SK-N-SH treated with all-trans-retinoic acid at 6 μM for 48 hours (cell line): Measurements from ENCODE around the gene APOF.
"Not testable (repeated sequence)": the region's sequence is repeated elsewhere in the genome, so short reads cannot be mapped to it uniquely, and the experiment has no call there.

Experiments used
- PPARA ChIP-seq: fragments of 250-450 bp; sonication (Bioruptor Pico); IDR thresholded peaks from 2 replicates; pipeline ENCODE4 v1.5.0; 2020; ENCODE audit warnings: mild to moderate bottlenecking, borderline replicate concordance
- ZFP30 ChIP-seq: fragments of 450-650 bp; formaldehyde crosslinking; IDR thresholded peaks from 2 replicates; pipeline ENCODE4 v1.5.0; 2022; ENCODE audit warnings: mild to moderate bottlenecking, moderate library complexity
- ZNF565 ChIP-seq: fragments of 450-650 bp; formaldehyde crosslinking; conservative IDR thresholded peaks from 2 replicates; pipeline ENCODE4 v1.5.0; 2020; ENCODE audit warnings: low read depth, mild to moderate bottlenecking, moderate library complexity
- TF ChIP-seq, protein P1 (sequence below): fragments of 250-450 bp; sonication (Bioruptor Pico); IDR thresholded peaks from 2 replicates; pipeline ENCODE4 v1.8.0; 2021; ENCODE audit warnings: low read depth, mild to moderate bottlenecking, moderate library complexity, borderline replicate concordance
- TF ChIP-seq, protein P2 (sequence below): fragments of 250-450 bp; sonication (Bioruptor Pico); IDR thresholded peaks from 2 replicates; pipeline ENCODE4 v1.8.0; 2020; ENCODE audit warnings: mild to moderate bottlenecking, moderate library complexity, borderline replicate concordance
- TF ChIP-seq, protein P3 (sequence below): fragments of 250-450 bp; sonication (Bioruptor Pico); IDR thresholded peaks from 2 replicates; pipeline ENCODE4 v1.5.1; 2020; ENCODE audit warnings: low read depth, mild to moderate bottlenecking, moderate library complexity

- TF ChIP-seq PPARA; ZFP30; ZNF565 (CRISPR knock-in tag): not testable (repeated sequence)
- TF ChIP-seq, protein P1, sequence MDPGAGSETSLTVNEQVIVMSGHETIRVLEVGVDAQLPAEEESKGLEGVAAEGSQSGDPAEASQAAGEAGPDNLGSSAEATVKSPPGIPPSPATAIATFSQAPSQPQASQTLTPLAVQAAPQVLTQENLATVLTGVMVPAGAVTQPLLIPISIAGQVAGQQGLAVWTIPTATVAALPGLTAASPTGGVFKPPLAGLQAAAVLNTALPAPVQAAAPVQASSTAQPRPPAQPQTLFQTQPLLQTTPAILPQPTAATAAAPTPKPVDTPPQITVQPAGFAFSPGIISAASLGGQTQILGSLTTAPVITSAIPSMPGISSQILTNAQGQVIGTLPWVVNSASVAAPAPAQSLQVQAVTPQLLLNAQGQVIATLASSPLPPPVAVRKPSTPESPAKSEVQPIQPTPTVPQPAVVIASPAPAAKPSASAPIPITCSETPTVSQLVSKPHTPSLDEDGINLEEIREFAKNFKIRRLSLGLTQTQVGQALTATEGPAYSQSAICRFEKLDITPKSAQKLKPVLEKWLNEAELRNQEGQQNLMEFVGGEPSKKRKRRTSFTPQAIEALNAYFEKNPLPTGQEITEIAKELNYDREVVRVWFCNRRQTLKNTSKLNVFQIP: not testable (repeated sequence)
- TF ChIP-seq, protein P2, sequence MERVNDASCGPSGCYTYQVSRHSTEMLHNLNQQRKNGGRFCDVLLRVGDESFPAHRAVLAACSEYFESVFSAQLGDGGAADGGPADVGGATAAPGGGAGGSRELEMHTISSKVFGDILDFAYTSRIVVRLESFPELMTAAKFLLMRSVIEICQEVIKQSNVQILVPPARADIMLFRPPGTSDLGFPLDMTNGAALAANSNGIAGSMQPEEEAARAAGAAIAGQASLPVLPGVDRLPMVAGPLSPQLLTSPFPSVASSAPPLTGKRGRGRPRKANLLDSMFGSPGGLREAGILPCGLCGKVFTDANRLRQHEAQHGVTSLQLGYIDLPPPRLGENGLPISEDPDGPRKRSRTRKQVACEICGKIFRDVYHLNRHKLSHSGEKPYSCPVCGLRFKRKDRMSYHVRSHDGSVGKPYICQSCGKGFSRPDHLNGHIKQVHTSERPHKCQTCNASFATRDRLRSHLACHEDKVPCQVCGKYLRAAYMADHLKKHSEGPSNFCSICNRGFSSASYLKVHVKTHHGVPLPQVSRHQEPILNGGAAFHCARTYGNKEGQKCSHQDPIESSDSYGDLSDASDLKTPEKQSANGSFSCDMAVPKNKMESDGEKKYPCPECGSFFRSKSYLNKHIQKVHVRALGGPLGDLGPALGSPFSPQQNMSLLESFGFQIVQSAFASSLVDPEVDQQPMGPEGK (CRISPR knock-in tag): not testable (repeated sequence)
- TF ChIP-seq, protein P3, sequence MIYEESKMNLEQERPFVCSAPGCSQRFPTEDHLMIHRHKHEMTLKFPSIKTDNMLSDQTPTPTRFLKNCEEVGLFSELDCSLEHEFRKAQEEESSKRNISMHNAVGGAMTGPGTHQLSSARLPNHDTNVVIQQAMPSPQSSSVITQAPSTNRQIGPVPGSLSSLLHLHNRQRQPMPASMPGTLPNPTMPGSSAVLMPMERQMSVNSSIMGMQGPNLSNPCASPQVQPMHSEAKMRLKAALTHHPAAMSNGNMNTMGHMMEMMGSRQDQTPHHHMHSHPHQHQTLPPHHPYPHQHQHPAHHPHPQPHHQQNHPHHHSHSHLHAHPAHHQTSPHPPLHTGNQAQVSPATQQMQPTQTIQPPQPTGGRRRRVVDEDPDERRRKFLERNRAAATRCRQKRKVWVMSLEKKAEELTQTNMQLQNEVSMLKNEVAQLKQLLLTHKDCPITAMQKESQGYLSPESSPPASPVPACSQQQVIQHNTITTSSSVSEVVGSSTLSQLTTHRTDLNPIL: not testable (repeated sequence)
These were observed 41.0 kb downstream of the APOF start for GRCh38 chr12:56321610-56322009.
